OCI-M2 (cell line): ENCODE measurements around the gene CALN1.

Source experiments
- DNase-seq: peaks from one replicate; lab custom pipeline; 2025; ENCODE audit not compliant: unreplicated experiment; lab: John Stamatoyannopoulos, UW

Gene CALN1

GRCh38 chr7:72326811-72327210, 85.3 kb downstream of the CALN1 start:
- DNase-seq: no peak

GRCh38 chr7:72326365-72326764, 85.8 kb downstream of the CALN1 start:
- no peak for DNase-seq

- DNase-seq: no peak
These were observed 86.6 kb downstream of the CALN1 start for GRCh38 chr7:72325561-72325960.

GRCh38 chr7:72321637-72322036, 90.5 kb downstream of the CALN1 start:
- DNase-seq: no peak

- DNase-seq: no peak
These were observed 91.1 kb downstream of the CALN1 start for GRCh38 chr7:72321081-72321480.

GRCh38 chr7:72317341-72317740, 94.8 kb downstream of the CALN1 start:
- DNase-seq: no peak

- no peak for DNase-seq
These were observed 96.0 kb downstream of the CALN1 start for GRCh38 chr7:72316148-72316547.

- no peak for DNase-seq
These were observed 98.2 kb downstream of the CALN1 start for GRCh38 chr7:72313906-72314305.

GRCh38 chr7:72310301-72310700, 101.8 kb downstream of the CALN1 start:
- DNase-seq: no peak

- no peak for DNase-seq
These were observed 102.7 kb downstream of the CALN1 start for GRCh38 chr7:72309476-72309875.

- DNase-seq: no peak
These were observed 103.2 kb downstream of the CALN1 start for GRCh38 chr7:72308986-72309385.

- no peak for DNase-seq
These were observed 104.6 kb downstream of the CALN1 start for GRCh38 chr7:72307566-72307965.

GRCh38 chr7:72298912-72299311, 113.2 kb downstream of the CALN1 start:
- DNase-seq: no peak

GRCh38 chr7:72298091-72298490, 114.0 kb downstream of the CALN1 start:
- DNase-seq: no peak

GRCh38 chr7:72297636-72298035, 114.5 kb downstream of the CALN1 start:
- no peak for DNase-seq

- no peak for DNase-seq
These were observed 119.3 kb downstream of the CALN1 start for GRCh38 chr7:72292794-72293193.

- no peak for DNase-seq
These were observed 120.0 kb downstream of the CALN1 start for GRCh38 chr7:72292118-72292517.

GRCh38 chr7:72286519-72286918, 125.6 kb downstream of the CALN1 start:
- no peak for DNase-seq

- no peak for DNase-seq
These were observed 128.8 kb downstream of the CALN1 start for GRCh38 chr7:72283309-72283708.

GRCh38 chr7:72281308-72281707, 130.8 kb downstream of the CALN1 start:
- no peak for DNase-seq

GRCh38 chr7:72279203-72279602, 132.9 kb downstream of the CALN1 start:
- no peak for DNase-seq

GRCh38 chr7:72278550-72278949, 133.6 kb downstream of the CALN1 start:
- no peak for DNase-seq

- DNase-seq: no peak
These were observed 136.6 kb downstream of the CALN1 start for GRCh38 chr7:72275382-72276070.
